Endothelial cell of umbilical vein (primary cell): ENCODE results near the gene RAB36.

Experiments used
- EZH2 ChIP-seq: IDR thresholded peaks from 2 replicates; pipeline ENCODE4 v1.6.1; 2012; ENCODE audit warnings: borderline replicate concordance, low read depth, mild to moderate bottlenecking, moderate library complexity, low read length, inconsistent platforms; ENCODE audit not compliant: severe bottlenecking
- JUN ChIP-seq: IDR thresholded peaks from 2 replicates; pipeline ENCODE4 v1.6.1; 2011; ENCODE audit warnings: borderline replicate concordance, low read depth; ENCODE audit not compliant: insufficient read length, insufficient read depth
- MYC ChIP-seq: IDR thresholded peaks from one replicate; pipeline ENCODE4 v1.6.1; 2011; ENCODE audit warnings: mild to moderate bottlenecking, low read depth, low read length
- POLR2A ChIP-seq: IDR thresholded peaks from 2 replicates; pipeline ENCODE4 v1.6.1; 2012; ENCODE audit warnings: low read depth, mild to moderate bottlenecking, control low read depth, low read length
- POLR2AphosphoS5 ChIP-seq: IDR thresholded peaks from 2 replicates; pipeline ENCODE4 v1.6.1; 2012; ENCODE audit warnings: low read depth, mild to moderate bottlenecking, control low read depth, low read length, moderate library complexity; ENCODE audit not compliant: insufficient read depth
- TF ChIP-seq, protein P1 (sequence below), 2 donors: IDR thresholded peaks; 1 replicate in 1 of 2; 2 replicates in 1 of 2; pipeline ENCODE4 v1.5.1; 2011; ENCODE audit warnings: low read length in 2 of 2, mild to moderate bottlenecking in 2 of 2, moderate library complexity in 2 of 2, control low read depth in 1 of 2, inconsistent platforms in 1 of 2, low read depth in 1 of 2; ENCODE audit not compliant: insufficient read depth in 1 of 2; ENCODE audit errors: extremely low read depth in 1 of 2

DNA sequence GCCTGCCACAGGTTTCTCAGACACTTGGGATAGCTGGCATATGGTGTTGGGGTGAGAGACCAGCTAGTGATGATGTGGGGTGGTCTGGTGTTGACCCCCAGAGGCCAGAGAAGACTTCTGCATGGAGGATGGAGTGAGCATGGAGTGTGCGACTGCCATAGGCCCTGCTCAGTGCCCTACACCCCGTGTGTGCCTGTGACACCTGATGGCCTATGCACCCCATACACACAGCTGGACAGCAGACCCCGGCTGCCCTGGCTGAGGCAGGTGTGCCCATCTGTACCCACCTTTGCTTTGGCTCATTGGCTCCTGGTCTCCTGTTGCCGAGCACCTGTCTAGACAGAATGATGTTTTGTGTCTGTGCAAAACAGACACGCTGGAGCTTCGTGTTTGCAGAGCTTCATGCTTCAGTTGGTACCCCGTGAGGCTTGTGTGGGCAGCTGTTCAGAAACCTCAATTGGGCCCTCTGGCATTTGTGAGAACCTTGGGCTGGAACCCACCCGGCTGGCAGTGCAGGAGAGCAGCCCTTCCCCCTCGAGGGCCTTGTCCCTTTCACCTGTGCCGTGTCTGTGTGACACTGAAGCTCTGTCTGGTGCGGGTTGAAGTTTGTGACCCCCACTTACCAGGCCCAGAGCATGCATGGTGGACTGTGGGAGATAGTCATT, 62.6 kb downstream of the RAB36 start:
- TF ChIP-seq POLR2A, result no peak
- TF ChIP-seq, protein P1, sequence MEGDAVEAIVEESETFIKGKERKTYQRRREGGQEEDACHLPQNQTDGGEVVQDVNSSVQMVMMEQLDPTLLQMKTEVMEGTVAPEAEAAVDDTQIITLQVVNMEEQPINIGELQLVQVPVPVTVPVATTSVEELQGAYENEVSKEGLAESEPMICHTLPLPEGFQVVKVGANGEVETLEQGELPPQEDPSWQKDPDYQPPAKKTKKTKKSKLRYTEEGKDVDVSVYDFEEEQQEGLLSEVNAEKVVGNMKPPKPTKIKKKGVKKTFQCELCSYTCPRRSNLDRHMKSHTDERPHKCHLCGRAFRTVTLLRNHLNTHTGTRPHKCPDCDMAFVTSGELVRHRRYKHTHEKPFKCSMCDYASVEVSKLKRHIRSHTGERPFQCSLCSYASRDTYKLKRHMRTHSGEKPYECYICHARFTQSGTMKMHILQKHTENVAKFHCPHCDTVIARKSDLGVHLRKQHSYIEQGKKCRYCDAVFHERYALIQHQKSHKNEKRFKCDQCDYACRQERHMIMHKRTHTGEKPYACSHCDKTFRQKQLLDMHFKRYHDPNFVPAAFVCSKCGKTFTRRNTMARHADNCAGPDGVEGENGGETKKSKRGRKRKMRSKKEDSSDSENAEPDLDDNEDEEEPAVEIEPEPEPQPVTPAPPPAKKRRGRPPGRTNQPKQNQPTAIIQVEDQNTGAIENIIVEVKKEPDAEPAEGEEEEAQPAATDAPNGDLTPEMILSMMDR (IDR thresholded peaks at IDR 0.05; ENCODE audit: extremely low read depth in 1 of 2, insufficient read depth in 1 of 2, low read depth in 1 of 2, low read length in 2 of 2), result no peak
- no peak for TF ChIP-seq POLR2AphosphoS5
- TF ChIP-seq MYC, result no peak
- TF ChIP-seq JUN, result no peak
- TF ChIP-seq EZH2, result no peak
